ENCODE measurements around the gene PDGFC. TPM values are rescaled to one million over a fixed set of nuclear protein-coding genes. Genes with fewer than 3 reads are reported as not detected.

The PDGFC gene
- total RNA-seq, 1 donor from 2014 or later: not detected

DNA sequence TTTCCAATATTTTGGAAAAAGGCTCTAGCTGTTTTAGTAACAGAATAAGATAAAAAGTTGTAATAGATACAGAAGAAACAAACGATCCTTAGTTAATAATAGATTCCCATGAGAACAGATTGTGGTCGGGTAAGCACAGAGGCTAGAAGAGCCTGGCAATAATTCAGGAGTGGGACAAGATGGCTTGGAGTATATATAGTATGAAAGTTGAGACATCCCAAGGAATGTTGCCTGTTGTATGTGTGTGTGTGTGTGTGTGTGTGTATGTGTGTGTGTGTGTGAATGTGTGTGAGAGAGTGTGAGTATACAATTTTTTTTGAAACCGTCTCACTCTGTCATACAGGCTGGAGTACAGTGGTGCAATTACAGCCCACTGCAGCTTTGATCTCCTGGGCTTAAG is 150.7 kb downstream of the PDGFC start:
- ChIA-PET POLR2A (no interaction called here), CTCF (no interaction called here)
- no peaks in the 10 kb centered on the region for H3K36me3 Mint-ChIP-seq (ENCODE audit: low read depth)
- no peak overlapping the region for H3K4me3 Mint-ChIP-seq
- H3K27ac Mint-ChIP-seq: no peak overlapping the region
- DNase-seq: no peak
- peaks cover 2% of the 10 kb centered on the region for H3K9me3 Mint-ChIP-seq
- H3K27me3 Mint-ChIP-seq: no peaks in the 10 kb centered on the region
- TF ChIP-seq, protein P1, sequence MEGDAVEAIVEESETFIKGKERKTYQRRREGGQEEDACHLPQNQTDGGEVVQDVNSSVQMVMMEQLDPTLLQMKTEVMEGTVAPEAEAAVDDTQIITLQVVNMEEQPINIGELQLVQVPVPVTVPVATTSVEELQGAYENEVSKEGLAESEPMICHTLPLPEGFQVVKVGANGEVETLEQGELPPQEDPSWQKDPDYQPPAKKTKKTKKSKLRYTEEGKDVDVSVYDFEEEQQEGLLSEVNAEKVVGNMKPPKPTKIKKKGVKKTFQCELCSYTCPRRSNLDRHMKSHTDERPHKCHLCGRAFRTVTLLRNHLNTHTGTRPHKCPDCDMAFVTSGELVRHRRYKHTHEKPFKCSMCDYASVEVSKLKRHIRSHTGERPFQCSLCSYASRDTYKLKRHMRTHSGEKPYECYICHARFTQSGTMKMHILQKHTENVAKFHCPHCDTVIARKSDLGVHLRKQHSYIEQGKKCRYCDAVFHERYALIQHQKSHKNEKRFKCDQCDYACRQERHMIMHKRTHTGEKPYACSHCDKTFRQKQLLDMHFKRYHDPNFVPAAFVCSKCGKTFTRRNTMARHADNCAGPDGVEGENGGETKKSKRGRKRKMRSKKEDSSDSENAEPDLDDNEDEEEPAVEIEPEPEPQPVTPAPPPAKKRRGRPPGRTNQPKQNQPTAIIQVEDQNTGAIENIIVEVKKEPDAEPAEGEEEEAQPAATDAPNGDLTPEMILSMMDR (IDR thresholded peaks at IDR 0.05): no peak
- ATAC-seq (ENCODE audit: low read depth): no peak
- intact Hi-C loops (cut with micrococcal nuclease): no loop called here
- H3K4me1 Mint-ChIP-seq: no peaks in the 10 kb centered on the region

DNA sequence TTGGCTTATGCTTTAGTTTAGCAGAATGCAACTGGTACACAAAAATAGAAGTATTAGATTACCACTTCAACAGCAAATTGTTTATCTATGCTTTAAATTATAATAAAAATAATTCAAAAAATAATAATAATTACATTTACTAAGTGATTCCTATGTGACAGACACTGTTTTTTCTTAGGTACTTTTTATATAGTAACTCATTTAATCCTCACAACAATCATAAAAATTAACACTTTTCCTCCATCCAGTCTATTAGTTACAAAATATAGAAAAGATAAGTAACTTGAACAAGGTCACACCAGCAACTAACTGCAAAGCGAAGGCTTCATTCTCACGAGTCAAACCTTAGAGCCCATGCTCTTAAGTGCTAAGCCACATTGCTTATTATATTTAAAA is 155.2 kb downstream of the PDGFC start:
- Mint-ChIP-seq H3K4me1 (no peaks in the 10 kb centered on the region), H3K4me3 (no peak overlapping the region), H3K9me3 (peaks cover 2% of the 10 kb centered on the region), H3K36me3 (ENCODE audit: low read depth) (no peaks in the 10 kb centered on the region), H3K27me3 (no peaks in the 10 kb centered on the region), H3K27ac (no peak overlapping the region)
- intact Hi-C loops (cut with micrococcal nuclease): no loop called here
- ATAC-seq (ENCODE audit: low read depth) (no peak), DNase-seq (no peak)
- TF ChIP-seq, protein P1 (IDR thresholded peaks at IDR 0.05): no peak
- POLR2A ChIA-PET: no interaction called here
- CTCF ChIA-PET: no interaction called here

DNA sequence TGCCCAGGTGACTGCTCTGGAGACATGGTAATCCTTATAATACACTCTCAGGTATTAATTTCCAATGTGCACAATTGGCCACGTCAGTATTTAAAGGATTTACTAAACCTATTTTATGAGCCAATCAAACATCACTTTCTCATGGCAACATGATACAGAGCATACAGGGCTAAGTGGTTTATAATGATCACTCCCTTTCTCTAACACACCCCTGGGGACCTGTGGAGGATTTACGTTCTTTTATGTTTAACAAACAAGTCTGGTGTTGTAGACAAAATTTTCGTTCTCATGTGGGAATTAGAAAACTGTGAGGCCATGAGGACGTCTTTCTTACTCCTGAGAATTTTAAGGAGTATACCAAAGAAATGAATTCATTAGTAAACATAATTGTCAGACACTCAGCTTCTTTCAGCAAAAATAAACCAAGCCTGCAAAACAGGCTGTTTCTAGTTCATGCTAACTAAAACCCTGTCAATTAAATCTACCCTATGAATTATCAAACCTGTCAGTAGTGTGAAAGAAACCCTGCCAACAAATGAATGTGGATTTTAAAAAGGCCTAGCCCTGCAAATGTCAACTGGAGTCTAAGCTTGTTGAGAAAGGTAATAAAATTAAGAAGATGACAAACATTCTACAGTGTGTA is 155.8 kb downstream of the PDGFC start:
- ChIA-PET POLR2A (no interaction called here), CTCF (no interaction called here)
- no peak for DNase-seq
- H3K27me3 Mint-ChIP-seq: no peaks in the 10 kb centered on the region
- H3K9me3 Mint-ChIP-seq: peaks cover 2% of the 10 kb centered on the region
- H3K4me3 Mint-ChIP-seq: no peak overlapping the region
- no peak for ATAC-seq (ENCODE audit: low read depth)
- no peaks in the 10 kb centered on the region for H3K4me1 Mint-ChIP-seq
- no peaks in the 10 kb centered on the region for H3K36me3 Mint-ChIP-seq (ENCODE audit: low read depth)
- intact Hi-C loops (cut with micrococcal nuclease): no loop called here
- H3K27ac Mint-ChIP-seq: no peak overlapping the region
- TF ChIP-seq, protein P1 (IDR thresholded peaks at IDR 0.05): no peak

DNA sequence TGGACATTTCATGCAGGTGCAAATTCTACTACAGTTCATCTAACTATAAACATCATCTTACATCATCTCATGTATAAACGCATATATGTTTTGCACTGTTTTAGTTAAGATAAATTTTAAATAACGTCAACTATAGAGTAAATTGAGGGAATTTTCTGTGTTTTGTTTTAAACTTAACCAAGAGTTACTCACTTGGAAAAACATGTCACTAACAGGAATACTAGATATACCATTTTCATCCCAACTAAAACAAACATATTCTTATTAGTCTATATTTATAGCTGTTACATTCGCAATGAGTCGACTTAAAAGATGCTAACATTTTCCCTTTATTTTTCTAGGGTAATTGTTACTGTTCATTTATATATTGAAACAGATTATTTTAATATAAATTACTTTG is 159.6 kb downstream of the PDGFC start:
- ChIA-PET CTCF (no interaction called here), POLR2A (no interaction called here)
- Mint-ChIP-seq H3K36me3 (ENCODE audit: low read depth) (no peaks in the 10 kb centered on the region), H3K4me1 (no peaks in the 10 kb centered on the region), H3K9me3 (no peaks in the 10 kb centered on the region), H3K4me3 (no peak overlapping the region), H3K27ac (no peak overlapping the region), H3K27me3 (no peaks in the 10 kb centered on the region)
- TF ChIP-seq, protein P1 (IDR thresholded peaks at IDR 0.05): no peak
- no peak for DNase-seq
- intact Hi-C loops (cut with micrococcal nuclease): no loop called here
- no peak for ATAC-seq (ENCODE audit: low read depth)

DNA sequence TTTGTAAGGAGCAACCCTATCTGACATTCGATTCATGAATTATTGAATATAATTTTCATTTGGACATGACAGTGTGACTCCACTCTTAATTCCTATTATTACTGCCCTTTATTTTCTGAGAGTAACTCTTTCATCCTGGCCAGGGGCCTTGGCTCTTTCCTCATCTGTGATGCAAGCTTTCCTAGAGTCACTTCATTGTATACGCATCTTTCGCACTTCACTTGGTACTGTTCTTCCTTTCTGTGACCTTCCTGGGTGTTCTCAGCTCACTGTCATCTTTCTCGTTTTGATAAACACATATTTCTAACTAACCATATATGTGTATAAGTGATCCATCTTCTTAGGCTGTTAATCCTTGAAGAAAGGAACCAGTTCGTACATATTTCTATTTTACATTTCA is 160.3 kb downstream of the PDGFC start:
- intact Hi-C loops (cut with micrococcal nuclease): no loop called here
- no peak for ATAC-seq (ENCODE audit: low read depth)
- no peaks in the 10 kb centered on the region for H3K27me3 Mint-ChIP-seq
- H3K9me3 Mint-ChIP-seq: no peaks in the 10 kb centered on the region
- TF ChIP-seq, protein P1 (IDR thresholded peaks at IDR 0.05): no peak
- H3K4me3 Mint-ChIP-seq: no peak overlapping the region
- no peak for DNase-seq
- no peaks in the 10 kb centered on the region for H3K36me3 Mint-ChIP-seq (ENCODE audit: low read depth)
- ChIA-PET POLR2A (no interaction called here), CTCF (no interaction called here)
- no peak overlapping the region for H3K27ac Mint-ChIP-seq
- H3K4me1 Mint-ChIP-seq: no peaks in the 10 kb centered on the region
